Activated T-helper 1 cell treated with Interleukin-2 at 50 U/mL for 16 hours (primary cell): Measurements from ENCODE around the gene ARPC1B.
"Not testable (repeated sequence)": the region's sequence is repeated elsewhere in the genome, so short reads cannot be mapped to it uniquely, and the experiment has no call there.

Source experiments
- DNase-seq: peaks from one replicate; pipeline ENCODE4 v3.0.0-alpha.2; 2020; ENCODE audit warnings: low read depth

The ARPC1B gene

DNA sequence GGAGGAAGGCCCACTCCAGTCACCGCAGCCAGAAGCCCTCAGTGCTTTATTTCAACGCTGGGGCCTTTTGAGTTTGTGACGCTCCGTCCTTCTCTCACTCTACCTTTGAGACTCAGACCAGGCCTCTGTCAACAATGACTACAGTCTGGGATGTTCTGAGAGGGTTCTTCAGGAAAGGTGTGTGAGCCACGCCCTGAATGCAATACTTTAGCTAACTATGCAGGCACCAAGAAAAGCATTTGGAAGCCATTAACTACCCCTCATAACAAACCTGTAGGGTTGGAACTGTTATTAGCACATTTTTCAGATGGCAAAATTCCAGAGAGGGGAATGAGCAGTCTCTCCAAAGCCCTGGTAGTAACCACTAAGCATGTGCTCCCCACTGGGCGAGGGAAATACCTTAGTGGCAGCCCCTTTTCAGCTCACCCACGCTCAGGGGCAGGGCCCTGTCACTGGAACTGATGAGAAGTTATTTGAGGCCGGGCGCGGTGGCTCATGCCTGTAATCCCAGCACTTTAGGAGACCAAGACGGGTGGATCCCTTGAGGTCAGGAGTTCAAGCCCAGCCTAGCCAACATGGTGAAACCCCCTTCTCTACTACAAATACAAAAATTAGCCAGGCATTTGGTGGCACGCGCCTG is 5.7 kb upstream of the ARPC1B start:
- DNase-seq, result no peak

DNA sequence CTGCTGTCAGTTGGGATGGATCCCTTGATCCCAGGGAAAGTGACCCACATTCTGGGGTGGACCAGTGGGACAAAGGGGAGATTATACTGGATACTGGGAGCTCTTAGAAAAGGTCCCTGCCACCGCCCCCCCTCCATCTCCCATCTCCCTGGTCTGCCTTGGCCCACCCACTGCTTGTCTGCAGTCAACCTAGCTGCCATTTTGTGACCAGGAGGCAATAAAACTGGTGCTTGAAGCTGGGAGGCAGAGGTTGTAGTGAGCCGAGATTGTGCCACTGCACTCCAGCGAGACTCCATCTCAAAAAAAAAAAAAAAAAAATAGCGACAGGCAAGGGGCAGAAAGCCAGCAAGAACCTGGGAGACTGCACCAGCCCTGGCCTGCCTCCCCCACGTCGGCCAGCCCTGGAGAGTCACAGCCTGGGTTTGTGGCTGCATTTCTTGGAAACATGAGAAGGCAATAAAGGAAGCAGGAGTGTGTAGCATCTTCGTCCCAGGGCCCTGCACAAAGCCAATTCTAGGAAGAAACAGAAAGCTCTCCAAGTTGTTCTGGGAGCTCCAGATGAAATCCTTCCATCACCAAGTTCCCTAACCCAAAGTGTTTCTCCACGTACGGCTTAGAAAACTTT is 4.7 kb upstream of the ARPC1B start:
- no peak for DNase-seq

DNA sequence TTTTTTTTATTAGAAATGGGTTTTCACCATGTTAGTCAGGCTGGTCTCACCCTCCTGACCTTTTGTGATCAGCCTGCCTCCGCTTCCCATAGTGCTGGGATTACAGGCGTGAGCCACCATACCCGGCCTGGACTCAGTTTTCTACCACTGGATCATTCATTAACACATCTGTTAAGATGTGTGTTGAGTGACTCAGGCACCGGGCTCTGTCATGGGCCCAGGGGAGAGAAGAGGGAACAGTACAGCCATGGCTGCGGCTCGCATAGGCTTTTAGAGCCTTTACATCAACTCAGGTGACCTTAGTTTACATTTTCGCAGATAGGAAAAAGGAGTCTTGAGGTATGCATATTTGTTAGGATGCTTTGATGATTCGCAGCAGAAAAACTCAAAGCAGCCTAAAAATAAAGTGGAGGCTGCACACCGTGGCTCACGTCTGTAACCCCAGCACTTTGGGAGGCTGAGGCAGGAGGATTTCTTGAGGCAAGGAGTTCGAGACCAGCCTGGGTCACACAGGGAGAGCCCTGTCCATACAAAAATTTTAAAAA is 3.1 kb upstream of the ARPC1B start:
- DNase-seq, result no peak

DNA sequence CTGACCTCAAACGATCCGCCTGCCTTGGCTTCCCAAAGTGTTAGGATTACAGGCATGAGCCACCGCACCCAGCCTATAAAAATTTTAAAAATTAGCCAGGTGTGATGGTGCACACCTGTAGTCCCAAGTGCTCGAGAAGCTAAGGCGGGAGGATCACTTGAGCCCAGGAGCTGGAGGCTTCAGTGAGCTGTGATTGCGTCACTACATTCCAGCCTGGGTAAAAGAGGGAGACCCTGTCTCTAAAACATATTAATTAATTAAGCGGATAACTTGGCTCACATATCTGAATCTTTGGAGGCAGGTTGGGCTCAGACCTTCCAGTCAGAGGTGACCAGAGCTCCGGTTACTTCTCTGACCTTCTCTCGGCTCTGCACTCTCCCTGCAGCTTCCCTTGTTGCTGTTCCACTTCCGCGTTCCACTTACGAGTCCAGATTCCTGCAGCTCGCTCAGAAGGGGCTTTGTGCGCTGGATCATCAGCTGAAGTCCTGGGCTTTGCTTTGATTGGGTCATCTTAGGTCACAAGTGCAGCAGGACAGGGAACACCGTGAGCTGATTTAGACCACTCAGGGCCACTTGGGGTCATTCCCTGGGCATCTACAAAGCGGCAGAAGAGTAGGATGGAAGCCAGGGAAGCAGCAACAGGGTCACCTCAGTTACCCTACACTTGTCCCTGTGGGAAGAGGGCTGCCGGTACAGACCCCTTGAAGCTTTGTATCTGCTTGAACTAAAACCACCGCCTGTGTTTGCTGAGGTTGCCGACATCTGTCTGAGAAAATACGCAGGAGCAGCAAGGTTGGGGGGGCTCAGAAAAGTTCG is 2.0 kb upstream of the ARPC1B start:
- no peak for DNase-seq

DNA sequence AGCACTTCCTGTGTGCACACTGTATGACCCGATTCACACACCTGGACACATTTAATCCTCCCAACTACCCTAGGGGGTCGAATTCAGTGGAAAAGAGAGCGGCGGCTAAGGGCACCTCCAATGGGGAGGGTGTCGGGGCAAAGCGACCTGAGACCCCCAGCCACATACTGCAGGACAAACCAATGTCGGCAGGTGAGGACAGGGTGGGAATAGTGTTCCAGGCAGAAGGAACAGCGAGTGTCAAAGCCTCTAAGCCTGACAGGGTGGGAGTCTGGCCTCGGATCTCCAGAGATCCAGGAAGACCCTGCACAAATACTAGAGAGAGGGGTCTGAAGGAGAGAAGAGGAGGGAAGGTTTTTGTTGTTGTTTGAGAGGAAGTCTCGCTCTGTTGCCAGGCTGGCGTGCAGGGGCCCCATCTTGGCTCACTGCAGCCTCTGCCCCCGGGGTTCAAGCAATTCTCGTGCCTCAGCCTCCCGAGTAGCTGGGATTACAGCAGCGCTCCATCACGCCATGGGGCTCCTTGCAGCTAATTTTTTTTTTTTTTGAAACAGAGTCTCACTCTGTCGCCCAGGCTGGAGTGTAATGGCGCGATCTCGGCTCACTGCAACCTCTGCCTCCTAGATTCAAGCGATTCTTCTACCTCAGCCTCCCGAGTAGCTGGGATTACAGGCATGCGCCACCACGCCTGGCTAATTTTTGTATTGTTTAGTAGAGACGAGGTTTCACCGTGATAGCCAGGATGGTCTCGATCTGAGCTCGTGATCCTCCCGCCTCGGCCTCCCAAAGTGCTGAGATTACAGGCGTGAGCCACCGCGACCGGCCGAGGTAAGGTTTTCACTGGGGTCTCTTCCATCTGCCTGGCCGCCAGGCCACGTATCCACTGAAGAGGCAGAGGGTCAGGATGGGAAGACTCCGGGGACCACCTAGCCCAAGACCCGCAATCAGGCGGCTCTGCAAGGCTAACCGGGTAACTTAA is 1.2 kb upstream of the ARPC1B start:
- no peak for DNase-seq

DNA sequence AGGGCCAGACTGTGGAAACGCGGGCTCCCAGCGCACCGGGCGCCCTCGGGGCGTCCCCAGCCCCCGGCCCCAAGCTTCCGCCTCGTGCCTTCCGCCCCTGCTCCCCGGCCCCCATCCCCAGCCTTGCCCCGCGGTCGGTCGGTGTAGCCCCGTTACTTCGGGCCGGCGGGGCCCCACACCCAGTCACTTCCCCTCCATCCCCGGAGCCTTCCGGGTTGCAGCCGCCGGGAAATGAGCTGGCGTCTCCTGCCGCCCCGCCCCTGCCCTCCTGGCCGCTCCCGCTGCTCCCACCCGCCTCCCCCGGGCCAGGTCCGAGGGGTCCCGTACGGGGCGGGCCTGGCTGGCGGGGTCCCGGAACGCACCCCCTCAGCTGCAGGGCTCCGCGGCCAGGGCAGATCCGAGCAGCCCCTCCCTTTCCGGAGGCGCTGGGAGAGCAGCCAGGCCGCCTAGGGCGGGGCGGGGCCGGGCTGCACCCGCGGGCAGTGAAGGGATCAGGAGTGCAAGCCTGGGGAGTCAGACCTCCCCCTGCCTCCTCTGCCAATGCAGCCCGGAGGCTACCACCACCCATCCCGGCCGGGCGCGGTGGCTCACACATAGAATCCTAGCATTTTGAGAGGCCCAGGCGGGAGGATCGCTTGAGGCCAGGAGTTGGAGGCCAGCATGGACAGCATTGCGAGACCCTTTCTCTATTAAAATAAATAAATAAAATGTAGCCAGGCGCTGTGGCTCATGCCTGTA is 709 bp downstream of the ARPC1B start:
- DNase-seq, result peak; percentile 61

DNA sequence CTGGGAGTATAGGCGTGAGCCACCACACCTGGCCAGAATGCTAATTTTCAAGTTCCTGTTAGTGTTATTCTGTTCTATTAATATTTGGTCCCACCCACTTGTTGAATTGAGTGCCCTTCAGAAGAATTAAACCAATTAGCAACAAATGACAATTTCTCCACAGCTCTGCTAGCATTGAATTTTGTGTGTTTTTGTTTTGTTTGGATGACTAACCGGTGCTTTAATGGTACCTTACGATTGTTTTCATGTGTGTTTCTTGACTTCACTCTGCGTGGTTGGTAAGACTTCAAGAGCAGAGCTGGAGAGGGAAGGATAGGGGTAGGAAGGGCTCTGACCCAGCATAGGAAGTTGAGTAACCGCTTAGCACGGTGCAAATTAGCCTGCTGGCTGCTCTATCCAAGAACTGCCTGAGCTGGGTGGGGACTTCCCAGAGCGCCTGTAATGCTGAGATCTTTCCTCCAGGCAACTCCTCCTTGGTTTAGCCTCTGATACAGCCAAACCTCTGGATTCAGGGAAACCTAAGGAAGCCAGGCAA is 4.6 kb downstream of the ARPC1B start:
- peak; percentile 35 for DNase-seq

DNA sequence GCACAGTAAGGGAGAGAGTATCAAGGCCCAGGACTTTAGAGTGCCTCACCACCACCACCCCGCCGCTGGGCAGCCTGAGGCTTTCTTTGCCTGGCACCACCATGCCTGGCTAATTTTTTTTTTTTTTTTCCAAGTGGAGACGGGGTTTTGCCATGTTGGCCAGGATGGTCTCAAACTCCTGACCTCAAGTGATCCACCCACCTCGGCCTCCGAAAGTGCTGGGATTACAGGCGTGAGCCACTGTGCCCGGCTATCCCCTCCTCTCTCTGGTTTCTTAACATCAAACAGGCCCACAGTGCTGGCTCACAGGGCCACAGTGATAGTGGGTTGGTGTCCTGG is 5.1 kb downstream of the ARPC1B start:
- DNase-seq, result not testable (repeated sequence)

DNA sequence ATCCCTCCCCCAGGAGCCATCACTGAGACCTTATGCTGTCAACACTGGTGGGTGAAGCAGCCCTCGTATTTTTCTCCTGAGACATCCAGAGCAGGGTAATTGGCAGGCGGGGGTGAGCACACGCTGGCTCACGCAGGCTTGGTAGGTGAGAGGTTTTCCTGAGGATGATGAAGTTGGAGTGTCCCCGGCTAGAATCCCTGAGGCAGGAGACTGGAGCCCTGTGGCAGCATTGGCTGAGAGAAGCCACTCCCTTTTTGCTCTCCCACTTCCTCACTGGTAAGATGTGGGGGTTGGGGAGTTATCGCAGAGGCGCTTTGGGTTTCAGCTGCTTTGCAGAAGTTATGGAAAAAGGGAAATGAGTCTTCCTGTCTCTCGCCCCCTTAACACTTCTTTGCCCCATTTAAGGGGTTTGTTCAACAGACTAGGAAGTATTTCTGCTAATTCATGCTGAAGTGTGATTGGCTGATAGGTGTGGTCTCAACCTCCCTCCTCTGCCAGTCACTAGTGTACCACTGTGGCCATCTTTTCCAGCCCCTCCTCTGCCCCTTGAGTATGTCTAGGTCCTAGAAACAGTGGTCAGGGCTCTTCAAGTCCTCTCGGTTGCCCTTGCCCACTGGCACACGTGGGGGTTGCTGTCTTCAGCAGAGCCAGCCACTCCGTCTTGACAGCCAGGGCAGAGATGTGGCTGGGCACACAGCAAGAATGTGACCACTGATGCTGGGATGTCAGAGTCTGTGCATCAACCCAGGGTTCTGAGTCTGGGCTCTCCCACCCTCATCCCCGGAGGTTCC is 5.7 kb downstream of the ARPC1B start:
- no peak for DNase-seq

DNA sequence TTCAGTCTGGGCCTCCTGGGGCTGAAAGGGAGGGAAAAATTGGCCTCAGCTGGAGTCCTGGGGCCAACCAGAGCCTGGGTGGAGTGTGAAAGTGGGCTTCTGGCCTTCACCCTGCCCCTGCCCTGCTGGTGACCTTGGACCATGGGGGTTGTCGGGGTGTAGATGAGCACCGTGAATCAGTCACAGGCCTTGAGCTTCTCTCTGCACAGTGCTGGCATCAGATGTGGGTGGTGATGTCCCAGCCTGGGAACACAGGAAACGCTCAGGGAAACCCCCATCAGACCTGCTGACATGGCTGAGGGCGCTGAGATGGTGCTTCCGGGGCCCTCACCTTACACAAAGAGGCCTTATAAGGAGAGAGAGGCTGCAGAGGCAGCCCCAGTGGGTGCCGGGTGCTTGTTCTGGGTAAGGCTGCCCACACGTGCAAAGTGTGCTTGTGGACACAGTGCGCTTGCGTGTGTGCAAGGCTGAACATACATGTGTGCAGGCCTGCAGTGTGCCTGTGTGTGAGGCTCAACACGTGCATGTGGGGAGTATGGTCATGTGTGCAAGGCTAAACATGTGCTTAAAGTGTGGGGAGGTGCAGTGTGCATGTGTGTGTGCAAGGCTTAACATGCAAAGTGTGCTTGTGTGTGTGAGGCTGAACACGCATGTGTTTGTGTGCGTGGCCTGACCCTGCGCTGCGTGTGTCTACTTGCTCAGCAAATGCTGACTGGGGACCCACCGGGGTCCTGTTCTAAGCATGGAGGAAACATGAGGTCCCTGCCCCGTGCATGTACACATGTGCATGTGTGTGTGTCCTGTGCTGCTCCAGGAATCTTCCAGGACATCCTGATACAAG is 6.5 kb downstream of the ARPC1B start:
- DNase-seq, result peak; percentile 82

DNA sequence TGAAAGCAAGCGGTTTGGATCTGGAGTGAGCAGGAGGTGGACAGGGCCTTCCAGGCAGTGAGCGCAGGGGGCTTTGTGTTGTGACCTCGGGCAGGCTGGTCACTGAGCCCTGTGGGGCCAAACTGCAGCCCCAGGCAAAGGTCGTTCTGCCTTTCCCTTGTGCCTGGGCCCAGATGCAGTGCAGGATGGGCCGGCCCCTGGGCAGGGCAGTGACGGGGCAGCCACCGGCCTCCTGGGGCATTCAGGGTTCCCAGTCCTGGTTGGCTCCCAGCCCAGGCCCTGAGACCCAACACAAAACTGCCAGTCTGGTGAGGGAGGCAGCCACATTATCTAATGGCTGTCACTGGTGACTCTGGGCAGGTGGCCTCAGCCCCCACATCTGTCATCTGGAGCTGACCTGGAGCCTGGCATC is 7.1 kb downstream of the ARPC1B start:
- no peak for DNase-seq

DNA sequence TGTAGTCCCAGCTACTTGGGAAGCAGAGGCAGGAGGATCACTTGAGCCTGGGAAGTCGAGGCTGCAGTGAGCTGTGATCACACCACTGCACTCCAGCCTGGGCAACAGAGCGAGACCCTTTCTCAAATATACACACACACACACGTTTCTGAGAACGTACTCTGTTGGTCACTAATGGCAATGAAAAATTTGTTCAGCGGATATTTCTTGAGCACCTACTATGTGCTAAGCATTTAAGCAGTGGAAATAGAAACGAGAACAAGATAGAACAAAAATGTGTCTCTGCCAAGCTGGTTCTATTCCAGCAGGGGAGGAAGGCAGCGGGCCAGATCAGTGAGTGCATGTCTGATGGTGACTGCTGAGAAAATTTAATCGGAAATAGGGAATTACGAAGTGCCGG is 8.7 kb downstream of the ARPC1B start:
- DNase-seq, result no peak

DNA sequence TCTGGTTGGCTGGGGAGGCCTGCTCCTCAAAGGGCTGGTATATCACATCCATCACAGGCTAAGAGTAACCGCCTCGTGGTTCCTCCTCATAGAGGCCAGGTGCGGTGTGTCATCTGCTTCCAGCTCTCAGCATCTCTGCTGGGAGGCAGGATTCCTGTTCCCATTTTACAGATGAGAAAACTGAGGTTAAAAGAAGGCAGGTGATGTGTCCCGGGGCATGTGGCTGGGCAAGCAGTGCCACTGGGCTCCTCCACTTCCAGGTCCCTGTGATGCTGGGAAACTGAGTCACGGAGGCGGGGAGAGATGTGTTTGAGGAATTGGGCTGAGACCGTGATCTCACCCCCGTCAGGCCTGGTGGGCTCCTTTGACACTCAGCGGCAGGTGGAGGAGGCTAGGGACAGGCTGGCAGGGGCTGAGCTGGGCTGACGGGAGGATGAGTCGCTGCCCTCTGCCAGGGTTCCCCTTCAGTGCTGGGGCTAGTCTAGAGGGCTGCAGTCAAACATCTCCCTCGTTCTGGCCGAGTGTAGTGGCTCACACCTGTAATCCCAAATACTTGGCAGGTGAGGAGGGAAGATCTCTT is 9.4 kb downstream of the ARPC1B start:
- DNase-seq, result no peak

DNA sequence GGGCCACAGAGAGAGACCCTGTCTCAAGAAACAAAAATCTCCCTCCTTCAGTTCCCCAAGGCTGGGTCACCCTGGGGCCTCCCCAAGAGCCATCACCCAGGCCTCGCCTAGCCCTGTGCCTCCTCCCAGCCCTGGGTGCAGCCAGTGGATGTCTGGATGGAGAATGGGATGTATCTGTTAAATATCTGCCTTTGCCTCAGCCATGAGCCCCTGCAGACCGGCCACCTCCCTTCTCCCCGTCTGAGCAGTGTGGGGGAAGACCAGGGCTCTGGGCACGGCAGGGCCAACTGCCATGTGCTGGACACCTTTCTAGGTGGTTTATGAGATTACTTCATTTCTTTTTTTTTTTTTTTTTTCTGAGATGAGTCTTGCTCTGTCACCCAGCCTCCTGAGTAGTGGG is 10.0 kb downstream of the ARPC1B start:
- DNase-seq, result no peak

DNA sequence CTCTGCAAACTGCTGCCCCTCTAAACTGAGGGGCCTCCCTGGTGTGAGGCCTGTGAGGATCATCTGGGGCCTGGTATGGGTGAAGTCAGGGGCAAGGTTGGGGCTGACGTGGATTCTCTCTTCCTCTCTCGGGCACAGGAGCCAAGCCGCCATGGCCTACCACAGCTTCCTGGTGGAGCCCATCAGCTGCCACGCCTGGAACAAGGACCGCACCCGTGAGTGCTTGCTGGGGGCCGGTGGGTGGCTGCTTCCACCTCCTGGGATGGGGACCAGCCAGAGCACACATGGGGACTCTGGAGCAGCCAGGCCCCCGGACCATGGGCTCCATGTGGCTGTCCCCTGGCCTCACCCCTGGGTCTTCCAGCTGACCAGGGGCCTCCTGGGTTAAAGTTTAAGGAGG is 11.0 kb downstream of the ARPC1B start:
- no peak for DNase-seq

DNA sequence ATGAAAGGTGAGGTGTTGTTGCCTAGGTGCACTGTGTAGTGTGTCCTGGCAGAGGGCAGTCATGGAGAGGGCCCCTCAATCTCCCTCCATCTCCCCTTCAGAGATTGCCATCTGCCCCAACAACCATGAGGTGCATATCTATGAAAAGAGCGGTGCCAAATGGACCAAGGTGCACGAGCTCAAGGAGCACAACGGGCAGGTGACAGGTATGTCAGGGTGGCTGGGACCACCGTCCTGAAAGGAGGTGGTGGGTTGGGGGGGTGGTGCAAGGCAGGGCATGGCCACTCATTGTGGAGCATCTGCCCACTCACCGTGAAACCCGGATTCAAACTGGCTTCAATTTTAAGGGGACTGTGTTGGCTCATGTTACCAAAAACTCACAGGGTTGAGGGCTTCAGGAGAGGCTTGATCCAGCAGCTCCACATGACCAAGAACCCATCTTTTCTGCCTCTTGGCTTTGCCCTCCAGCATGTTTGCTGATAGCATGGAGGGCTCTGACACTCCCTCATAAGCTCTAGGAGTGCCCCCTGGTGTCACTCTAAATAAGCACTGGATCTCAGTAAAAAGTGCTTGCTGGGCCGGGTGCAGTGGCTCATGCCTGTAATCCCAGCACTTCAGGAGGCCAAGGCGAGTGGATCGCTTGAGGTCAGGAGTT is 12.2 kb downstream of the ARPC1B start:
- DNase-seq, result no peak

DNA sequence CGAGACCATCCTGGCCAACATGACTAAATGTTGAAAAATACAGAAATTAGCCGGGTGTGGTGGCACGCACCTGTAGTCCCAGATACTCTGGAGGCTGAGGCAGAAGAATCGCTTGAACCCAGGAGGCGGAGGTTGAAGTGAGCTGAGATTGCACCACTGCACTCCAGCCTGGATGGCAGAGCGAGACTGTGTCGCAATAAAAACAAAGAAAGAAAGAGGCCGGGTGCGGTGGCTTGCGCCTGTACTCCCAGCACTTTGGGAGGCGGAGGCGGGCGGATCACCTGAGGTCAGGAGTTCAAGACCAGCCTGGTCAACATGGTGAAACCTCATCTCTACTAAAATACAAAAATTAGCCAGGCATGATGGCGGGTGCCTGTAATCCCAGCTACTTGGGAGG is 12.7 kb downstream of the ARPC1B start:
- not testable (repeated sequence) for DNase-seq

DNA sequence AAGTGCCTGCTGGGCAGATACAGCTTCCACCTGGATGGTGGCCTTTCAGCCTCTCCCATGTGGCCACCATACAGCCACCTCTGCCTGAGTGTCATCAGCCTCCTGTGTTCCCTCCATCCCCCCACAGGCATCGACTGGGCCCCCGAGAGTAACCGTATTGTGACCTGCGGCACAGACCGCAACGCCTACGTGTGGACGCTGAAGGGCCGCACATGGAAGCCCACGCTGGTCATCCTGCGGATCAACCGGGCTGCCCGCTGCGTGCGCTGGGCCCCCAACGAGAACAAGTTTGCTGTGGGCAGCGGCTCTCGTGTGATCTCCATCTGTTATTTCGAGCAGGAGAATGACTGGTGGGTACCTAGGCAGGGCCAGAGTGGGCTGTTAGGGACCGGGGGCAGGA is 13.4 kb downstream of the ARPC1B start:
- no peak for DNase-seq
